Colonic mucosa (tissue), 4 donors: ENCODE data around the gene MADD. TPM values are rescaled to one million over a fixed set of nuclear protein-coding genes. Genes with fewer than 3 reads are reported as not detected.

Source experiments
- DNase-seq: peaks from one replicate; pipeline ENCODE4 v3.0.0-alpha.2; 2020
- H3K27ac ChIP-seq: fragments of 200-600 bp; one replicate; pipeline ENCODE4 v1.8.0; 2021
- H3K27me3 ChIP-seq: fragments of 200-600 bp; one replicate; pipeline ENCODE4 v1.8.0; 2021
- H3K36me3 ChIP-seq: fragments of 200-600 bp; one replicate; pipeline ENCODE4 v1.8.0; 2021
- H3K4me1 ChIP-seq: fragments of 200-600 bp; one replicate; pipeline ENCODE4 v1.8.0; 2021; ENCODE audit warnings: mild to moderate bottlenecking
- H3K4me3 ChIP-seq: fragments of 200-600 bp; one replicate; pipeline ENCODE4 v1.8.0; 2021
- H3K9ac ChIP-seq, 2 donors: one replicate each; pipeline ENCODE4 v1.7.0; 2013; ENCODE audit warnings: control low read depth in 2 of 2, low read depth in 2 of 2, low read length in 2 of 2
- H3K9me3 ChIP-seq: fragments of 200-600 bp; one replicate; pipeline ENCODE4 v1.8.0; 2021
- CTCF ChIP-seq: fragments of 200-600 bp; IDR thresholded peaks from one replicate; pipeline ENCODE4 v1.8.0; 2022; ENCODE audit warnings: antibody characterized with exemption, mild to moderate bottlenecking
- intact Hi-C: fragments of 100-400 bp; cut with DNase I; formaldehyde crosslinking; loops from one replicate; pipeline ENCODE4 v1.14.1; 2022
- total RNA-seq, 2 donors: library from RNA; stranded (reverse); fragmentation: NEBNext Ultra II Directional in 1 of 2; extraction: Animal tissue kit (Norgen Biotek cat#: 25700) in 1 of 2; gene quantifications; one replicate each; pipeline ENCODE4 v1.2.1, GENCODE V29; 2021
- donor health status: healthy.
- donor health status: DM: no; HTN: no; CAD: no.
- donor health status: DM: no; HTN: no; CAD: no.

MADD gene
- total RNA-seq, 2 donors from 2014 or later, result 35.5 to 45.9 TPM

- intact Hi-C loops, result loop anchor here (10.0 kb wide), 1 partner anchor 469 kb away; no protein-coding TSS in a partner anchor
These were observed 84.2 kb downstream of the MADD start for GRCh38 chr11:47353978-47354774.

GRCh38 chr11:47354913-47355282, 85.0 kb downstream of the MADD start:
- DNase-seq, result no peak
- intact Hi-C loops, result loop anchor here (5.0 to 10.0 kb wide), 2 partner anchors 178 to 470 kb away; partner anchors contain the start of gene ARFGAP2
- no peaks in the 10 kb centered on the region for H3K36me3 ChIP-seq
- H3K27me3 ChIP-seq, result no peaks in the 10 kb centered on the region
- peak overlapping the region; percentile 41 for H3K4me3 ChIP-seq
- H3K9me3 ChIP-seq, result no peaks in the 10 kb centered on the region
- no peak for TF ChIP-seq CTCF
- peak overlapping the region; percentile 50 to 58 for H3K9ac ChIP-seq
- no peaks in the 10 kb centered on the region for H3K4me1 ChIP-seq
- H3K27ac ChIP-seq, result no peak overlapping the region

More at GRCh38 chr11:47353978-47354774, 84.2 kb downstream of the MADD start:
- TF ChIP-seq CTCF, result no peak
- Histone ChIP-seq H3K9me3 (no peaks in the 10 kb centered on the region), H3K36me3 (no peaks in the 10 kb centered on the region), H3K4me1 (no peaks in the 10 kb centered on the region), H3K9ac (peak overlapping the region in 1 of 2 donors; percentile 58), H3K27ac (no peak overlapping the region), H3K27me3 (no peaks in the 10 kb centered on the region), H3K4me3 (no peak overlapping the region)
- DNase-seq, result no peak

GRCh38 chr11:47355283-47356128, 85.6 kb downstream of the MADD start:
- H3K4me3 ChIP-seq, result peak overlapping the region; percentile 41
- no peaks in the 10 kb centered on the region for H3K4me1 ChIP-seq
- no peak overlapping the region for H3K27ac ChIP-seq
- peak overlapping the region; percentile 50 to 58 for H3K9ac ChIP-seq
- intact Hi-C loops, result loop anchor here (5.0 to 10.0 kb wide), 2 partner anchors 178 to 471 kb away; partner anchors contain the start of gene ARFGAP2
- TF ChIP-seq CTCF, result peak; percentile 89
- H3K36me3 ChIP-seq, result no peaks in the 10 kb centered on the region
- DNase-seq, result peak; percentile 99
- H3K27me3 ChIP-seq, result no peaks in the 10 kb centered on the region
- no peaks in the 10 kb centered on the region for H3K9me3 ChIP-seq

GRCh38 chr11:47356129-47356997, 86.4 kb downstream of the MADD start:
- Histone ChIP-seq H3K36me3 (no peaks in the 10 kb centered on the region), H3K4me1 (no peaks in the 10 kb centered on the region), H3K27me3 (no peaks in the 10 kb centered on the region), H3K27ac (no peak overlapping the region), H3K4me3 (no peak overlapping the region), H3K9ac (no peak overlapping the region), H3K9me3 (no peaks in the 10 kb centered on the region)
- TF ChIP-seq CTCF, result no peak
- no peak for DNase-seq
- intact Hi-C loops, result loop anchor here (5.0 to 10.0 kb wide), 2 partner anchors 179 to 472 kb away; partner anchors contain the start of gene ARFGAP2

- intact Hi-C loops, result loop anchor here (5.0 to 10.0 kb wide), 2 partner anchors 180 to 472 kb away; partner anchors contain the start of gene ARFGAP2
- TF ChIP-seq CTCF, result no peak
- H3K9me3 ChIP-seq, result no peaks in the 10 kb centered on the region
- H3K4me3 ChIP-seq, result no peak overlapping the region
- H3K36me3 ChIP-seq, result no peaks in the 10 kb centered on the region
- H3K4me1 ChIP-seq, result no peaks in the 10 kb centered on the region
- H3K27me3 ChIP-seq, result no peaks in the 10 kb centered on the region
- H3K27ac ChIP-seq, result no peak overlapping the region
- no peak for DNase-seq
- no peak overlapping the region for H3K9ac ChIP-seq
These were observed 87.0 kb downstream of the MADD start for GRCh38 chr11:47356998-47357329.
